ENCODE data around the gene TRAPPC2B.
"Not testable (repeated sequence)": the region's sequence is repeated elsewhere in the genome, so short reads cannot be mapped to it uniquely, and the experiment has no call there.

TRAPPC2B gene

DNA sequence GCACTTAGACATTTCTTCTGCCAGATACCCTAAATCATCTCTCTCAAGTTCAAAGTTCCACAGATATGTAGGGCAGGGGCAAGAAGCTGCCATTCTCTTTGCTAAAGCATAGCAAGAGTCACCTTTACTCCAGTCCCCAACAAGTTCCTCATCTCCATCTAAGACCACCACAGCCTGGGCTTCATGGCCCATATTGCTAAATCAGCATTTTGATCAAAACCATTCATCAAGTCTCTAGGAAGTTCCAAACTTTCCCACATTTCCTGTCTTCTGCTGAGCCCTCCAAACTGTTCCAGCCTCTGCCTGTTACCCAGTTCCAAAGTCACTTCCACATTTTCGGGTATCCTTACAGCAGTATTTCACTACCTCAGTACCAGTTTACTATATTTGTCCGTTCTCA lies 11.3 kb downstream of the TRAPPC2B start:
- DNase-seq = not testable (repeated sequence)

DNA sequence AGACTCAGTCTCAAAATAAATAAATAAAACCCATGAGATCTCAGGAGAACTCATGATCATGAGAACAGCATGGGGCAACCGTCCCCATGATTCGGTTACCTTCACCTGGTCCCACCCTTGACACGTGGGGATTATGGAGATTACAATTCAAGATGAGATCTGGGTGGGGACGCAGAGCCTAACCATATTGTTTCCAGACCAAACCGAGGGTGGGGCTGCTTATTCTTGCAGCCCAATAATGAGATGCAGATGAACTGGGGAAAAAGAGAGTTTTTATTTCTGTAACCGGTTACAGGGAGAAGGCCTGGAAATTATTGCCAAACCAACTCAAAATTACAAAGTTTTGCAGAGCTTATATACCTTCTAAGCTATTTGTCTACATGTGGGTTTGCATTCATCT lies 12.8 kb downstream of the TRAPPC2B start:
- no peak for DNase-seq

DNA sequence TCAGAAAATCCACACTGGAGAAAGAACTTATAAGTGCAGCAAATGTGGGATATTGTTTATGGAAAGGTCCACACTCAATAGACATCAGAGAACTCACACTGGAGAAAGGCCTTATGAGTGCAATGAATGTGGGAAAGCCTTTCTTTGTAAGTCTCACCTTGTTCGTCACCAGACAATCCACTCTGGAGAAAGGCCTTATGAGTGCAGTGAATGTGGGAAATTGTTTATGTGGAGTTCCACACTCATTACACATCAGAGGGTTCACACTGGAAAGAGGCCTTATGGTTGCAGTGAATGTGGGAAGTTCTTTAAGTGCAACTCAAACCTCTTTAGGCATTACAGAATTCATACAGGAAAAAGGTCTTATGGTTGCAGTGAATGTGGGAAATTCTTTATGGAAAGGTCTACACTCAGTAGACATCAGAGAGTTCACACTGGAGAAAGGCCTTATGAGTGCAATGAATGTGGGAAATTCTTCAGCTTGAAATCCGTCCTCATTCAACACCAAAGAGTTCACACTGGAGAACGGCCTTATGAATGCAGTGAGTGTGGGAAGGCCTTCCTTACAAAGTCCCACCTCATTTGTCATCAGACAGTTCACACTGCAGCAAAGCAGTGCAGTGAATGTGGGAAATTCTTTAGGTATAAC lies 14.3 kb downstream of the TRAPPC2B start:
- no peak for DNase-seq

DNA sequence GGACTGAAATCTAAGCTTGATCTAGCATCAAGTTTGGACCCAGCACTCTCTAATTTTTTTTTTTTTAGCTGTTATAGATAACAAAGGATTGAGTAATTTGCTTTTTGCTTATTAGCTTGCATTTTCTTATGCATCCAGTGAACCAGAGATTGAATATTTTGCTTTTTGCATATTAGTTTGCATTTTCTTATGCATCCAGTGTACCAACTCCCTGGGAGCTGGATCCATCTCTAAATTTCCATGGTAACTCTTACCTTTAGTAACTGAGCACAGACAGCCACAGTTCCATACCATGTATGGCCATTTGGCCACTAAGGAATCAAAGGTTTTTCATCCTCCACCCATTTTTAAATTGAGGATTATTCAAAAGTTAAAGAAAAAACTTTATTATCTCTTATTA lies 17.6 kb downstream of the TRAPPC2B start:
- no peak for DNase-seq

DNA sequence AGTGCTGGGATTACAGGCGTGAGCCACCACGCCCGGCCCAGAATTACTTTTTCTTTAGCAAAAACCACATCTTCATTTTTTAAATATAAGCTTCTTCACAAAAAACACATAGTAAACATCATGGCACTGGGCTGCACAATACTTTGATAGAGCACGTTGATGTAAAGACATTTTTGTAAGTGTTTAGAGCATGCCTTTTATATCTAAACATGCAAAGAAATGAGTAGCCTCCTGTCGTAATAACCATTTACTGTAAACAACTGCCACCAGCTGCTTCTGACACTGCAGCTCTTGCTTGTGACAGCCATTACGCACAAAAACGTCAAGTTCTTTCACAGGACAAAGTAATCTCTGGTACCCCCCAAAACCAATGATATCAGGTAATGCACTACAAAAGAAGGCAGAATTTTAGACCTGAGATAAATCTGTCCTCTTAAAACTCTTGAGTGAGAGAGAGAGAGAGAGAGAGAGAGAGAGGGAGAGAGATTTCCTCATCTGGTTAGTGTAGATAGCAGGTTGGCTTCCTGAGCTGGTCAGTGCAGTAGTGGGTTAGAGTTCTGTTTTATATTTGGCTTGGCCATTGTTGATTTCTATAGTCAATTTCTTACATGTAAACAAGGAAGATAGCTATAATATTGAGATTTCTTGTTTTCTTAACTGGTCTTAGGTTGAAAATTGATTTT lies 19.6 kb downstream of the TRAPPC2B start:
- DNase-seq = no peak

DNA sequence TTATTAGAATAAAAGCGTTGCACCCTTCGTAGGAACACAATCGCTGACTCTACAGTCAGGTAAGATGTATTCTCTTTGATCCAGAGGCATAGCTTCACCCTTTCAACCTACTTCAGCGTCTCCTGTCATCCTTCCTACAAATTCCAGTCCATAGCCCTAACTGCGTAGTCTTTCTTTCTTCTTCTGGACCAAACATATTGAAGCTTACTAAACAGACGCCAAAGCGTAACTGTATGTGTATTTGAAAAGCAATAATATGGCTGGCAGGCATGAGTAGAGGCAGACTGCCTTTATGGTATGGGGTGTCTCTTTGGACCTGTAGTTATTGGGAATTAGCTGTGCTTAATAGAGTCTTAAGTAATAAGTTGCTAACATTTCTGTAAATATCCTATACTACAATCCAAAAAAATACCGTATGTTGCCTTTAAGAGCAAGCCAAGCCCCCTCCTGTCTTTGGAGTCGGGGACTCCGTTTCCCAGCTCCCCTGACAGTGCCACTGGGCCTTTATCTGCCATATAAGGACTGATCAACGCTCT lies 25.9 kb downstream of the TRAPPC2B start:
- DNase-seq = no peak

DNA sequence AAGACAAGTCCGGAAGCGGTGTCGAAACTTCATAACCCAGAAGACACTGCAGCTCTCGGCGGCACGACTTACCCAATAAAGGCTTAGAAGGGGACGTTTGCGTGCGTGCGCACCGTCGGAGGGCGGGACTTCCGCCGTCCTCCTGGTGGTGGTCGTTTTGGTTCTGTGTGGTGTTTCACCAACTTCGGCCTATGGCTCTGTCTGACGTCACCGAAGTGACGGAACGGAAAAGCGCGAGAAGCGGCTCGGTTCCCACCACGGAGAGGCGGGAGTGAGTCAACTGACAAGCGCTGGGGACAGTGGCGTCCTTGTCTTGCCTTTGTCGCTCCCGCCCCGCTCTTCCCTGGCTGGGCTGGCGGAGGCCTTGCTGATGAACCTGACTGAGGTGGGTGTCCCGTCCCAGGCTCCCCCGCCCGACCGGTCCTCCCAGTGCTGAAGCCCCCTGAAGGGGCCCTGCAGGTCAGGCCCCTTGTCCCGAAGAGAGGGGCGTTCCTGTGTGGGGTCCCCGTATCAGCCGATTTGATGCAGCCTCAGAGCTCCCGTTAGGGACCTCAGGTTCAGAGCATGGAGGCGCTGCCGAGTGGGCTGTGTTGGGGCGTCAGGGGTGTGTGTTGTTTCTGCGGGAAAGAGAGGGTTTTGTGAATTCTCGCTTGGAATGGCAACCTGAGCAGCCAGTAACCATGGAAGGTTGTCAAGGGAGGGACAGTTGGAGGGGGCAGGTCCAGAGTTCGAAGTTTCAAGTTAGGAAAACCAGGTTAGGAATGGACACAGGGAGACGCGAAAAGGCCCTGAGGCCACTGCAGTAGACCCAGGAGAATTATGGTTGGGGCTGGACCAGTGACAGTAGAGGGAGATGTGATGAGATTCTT lies 26.6 kb downstream of the TRAPPC2B start, which contains the start of gene ZNF548:
Gene ZNF548 (plus strand): TSS at position 125 of the 869 bp plus-strand sequence. CDS start 246 bp downstream, at position 371.
- peak; percentile 98 for DNase-seq

DNA sequence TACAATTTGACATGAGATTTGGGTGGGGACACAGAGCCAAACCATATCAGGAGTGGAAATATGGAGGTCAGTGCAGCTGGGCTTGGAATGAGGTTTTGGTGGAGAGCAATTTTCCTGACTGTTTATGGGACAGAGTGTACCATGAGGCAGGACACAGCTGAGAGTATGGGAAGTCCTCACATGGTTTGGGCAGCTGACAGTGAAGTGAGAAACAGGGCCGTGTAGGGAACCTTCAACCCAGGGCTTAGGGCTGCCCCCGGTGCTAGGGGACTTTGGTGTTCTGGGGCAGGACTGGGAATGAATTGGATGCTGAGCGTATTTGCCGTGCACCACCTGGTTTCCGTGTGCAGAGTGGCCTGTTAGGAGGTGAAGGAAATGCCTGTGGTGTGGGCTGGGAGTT lies 32.4 kb downstream of the TRAPPC2B start:
- DNase-seq = no peak

DNA sequence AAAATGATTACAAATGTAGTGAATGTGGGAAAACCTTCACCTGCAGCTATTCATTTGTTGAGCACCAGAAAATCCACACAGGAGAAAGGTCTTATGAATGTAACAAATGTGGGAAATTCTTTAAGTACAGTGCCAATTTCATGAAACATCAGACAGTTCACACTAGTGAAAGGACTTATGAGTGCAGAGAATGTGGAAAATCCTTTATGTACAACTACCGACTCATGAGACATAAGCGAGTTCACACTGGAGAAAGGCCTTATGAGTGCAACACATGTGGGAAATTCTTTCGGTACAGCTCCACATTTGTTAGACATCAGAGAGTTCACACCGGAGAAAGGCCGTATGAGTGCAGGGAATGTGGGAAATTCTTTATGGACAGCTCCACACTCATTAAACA lies 35.5 kb downstream of the TRAPPC2B start:
- DNase-seq = no peak

DNA sequence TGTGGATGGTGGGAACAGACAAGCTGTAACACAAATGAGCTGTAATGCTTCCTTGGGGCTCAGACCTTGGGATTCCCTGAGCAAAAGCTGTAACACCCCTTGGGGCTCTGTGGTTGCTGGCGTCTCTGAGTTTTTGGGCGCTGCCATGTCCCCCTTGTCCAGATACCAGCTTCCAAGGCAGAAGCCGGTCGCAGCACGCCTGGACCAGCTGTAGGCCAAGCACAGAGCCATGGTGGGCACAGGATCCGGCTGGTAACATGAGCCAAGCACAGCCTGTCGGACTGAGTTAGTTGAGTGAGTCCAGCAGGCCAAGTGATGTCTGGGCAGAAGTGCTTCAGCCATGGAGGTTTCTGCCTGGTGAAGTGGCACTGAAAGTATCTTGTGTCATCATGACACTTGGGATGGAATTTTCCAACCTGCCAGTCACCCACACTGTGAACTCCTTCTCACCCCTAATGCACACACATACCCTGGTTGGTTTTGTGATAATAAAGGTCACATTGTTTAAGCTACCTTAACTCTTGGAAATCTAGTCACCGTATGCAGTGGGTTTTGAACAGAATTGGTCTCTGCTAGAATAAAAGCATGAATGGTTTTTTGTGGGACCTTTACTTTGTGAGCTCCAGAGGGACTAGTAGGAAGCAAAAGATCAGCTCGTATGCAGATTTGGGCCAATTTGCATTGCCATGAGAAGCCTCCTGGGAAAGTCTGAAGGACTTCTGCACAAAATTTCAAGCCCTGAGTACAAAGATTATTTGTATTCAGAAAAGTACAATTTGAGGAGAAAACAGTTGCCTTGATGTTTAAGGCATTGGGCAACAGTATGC lies 40.6 kb downstream of the TRAPPC2B start:
- DNase-seq = no peak

DNA sequence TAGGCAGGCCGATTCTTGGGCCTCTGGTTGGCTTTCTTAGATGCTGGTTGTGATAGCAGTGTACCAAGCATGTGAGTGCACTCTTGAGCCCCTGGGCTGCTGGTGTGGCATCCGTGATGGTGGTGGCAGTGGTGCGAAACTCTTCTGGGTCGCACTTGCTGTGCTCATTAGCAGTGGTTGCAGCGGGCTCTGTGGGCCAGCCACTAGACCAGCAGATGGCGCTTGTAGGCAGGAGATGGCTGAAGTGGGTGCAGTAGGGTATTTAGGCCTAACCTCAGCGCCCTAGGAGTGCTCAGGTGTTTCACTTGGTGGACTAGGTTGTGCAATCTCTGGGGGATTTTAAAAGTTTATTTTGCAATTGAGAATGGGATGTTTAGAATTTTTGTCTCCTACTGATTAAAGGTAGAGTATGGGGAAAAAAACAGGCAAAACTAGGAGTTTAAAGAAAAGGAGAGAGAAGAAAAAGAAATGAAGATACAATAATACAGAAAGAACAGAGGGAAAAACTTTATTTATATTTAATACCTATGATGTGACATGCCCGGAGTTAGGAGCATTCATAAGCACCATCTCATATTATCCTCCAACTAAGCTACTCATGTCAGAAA lies 43.3 kb downstream of the TRAPPC2B start:
- peak; percentile 24 to 46 for DNase-seq

DNA sequence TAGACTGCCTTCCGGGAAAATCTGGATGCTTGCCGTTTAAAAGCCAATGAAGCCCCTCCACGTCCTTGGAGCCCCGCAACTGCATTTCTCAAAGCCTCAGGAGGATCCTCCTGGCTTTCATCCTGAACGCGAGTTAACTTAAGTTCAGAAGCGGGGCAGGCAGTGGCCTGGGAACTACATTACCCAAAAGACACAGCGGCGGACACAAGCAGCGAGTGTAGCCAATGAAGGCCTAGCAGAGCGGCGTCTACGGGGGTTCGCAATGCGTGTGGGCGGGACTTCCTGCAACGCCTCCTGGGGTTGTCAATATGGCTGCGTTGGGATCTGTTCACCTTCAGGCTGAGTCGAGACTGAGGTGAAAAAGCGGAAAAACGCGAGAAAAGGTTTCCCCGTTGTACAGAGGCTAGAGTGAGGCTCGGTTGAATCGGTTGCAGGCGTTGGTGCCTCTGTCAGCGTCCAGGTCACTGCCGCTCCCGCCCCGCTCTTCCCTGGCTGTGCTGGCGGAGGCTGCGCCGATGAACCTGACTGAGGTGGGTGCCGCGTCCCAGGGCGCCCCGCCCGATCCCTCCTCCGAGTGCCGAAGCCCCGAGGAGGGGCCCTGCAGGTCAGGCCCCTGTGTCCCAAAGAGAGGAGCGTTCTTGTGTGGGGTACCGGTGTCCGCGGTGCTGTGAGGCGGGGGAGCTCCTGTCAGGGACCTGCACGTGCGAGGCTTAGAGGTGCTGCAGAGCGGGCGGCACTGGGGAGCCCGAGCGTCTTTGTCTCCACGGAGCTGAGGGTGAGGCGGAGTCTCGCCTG lies 47.7 kb downstream of the TRAPPC2B start, which contains the start of gene ZNF17:
Gene ZNF17 (plus strand): TSS at position 285 of the 795 bp plus-strand sequence. CDS start 2,455 bp downstream, outside the sequence.
- DNase-seq = peak; percentile 96 to 98

All from inflammatory macrophage (primary cell).